Activated CD4-positive, alpha-beta T cell treated with anti-CD3 and anti-CD28 coated beads for 36 hours (primary cell): ENCODE measurements around the gene PDE4B. TPM values are rescaled to one million over a fixed set of nuclear protein-coding genes. Genes with fewer than 3 reads are reported as not detected.

ENCODE experiments used
- ATAC-seq: fragments of 200-7000 bp; cut with Tn5 transposase; one replicate; pipeline ENCODE4 v1.10.0; 2021; ENCODE audit warnings: mild to moderate bottlenecking, moderate library complexity
- CTCF ChIA-PET: fragments of 350-600 bp; sonication (Branson Sonifier 250); formaldehyde crosslinking; loops from one replicate; lab custom pipeline; 2021; ENCODE audit warnings: antibody characterized with exemption; lab: Charles Lee
- POLR2A ChIA-PET: fragments of 350-600 bp; sonication (Branson Sonifier 250); formaldehyde crosslinking; loops from one replicate; lab custom pipeline; 2021; ENCODE audit warnings: antibody characterized with exemption, inconsistent platforms; lab: Charles Lee
- DNase-seq: peaks from one replicate; pipeline ENCODE4 v3.0.0-alpha.2; 2020
- H3K27ac Mint-ChIP-seq: one replicate; pipeline ENCODE4 v1.8.0; 2021; ENCODE audit warnings: mixed read lengths
- H3K27me3 Mint-ChIP-seq: one replicate; pipeline ENCODE4 v1.8.0; 2021; ENCODE audit warnings: mixed read lengths
- H3K36me3 Mint-ChIP-seq: one replicate; pipeline ENCODE4 v1.8.0; 2021; ENCODE audit warnings: low read depth, mixed read lengths
- H3K4me1 Mint-ChIP-seq: one replicate; pipeline ENCODE4 v1.8.0; 2021; ENCODE audit warnings: mixed read lengths
- H3K4me3 Mint-ChIP-seq: one replicate; pipeline ENCODE4 v1.8.0; 2021; ENCODE audit warnings: mild to moderate bottlenecking, moderate library complexity, mixed read lengths
- H3K9me3 Mint-ChIP-seq: one replicate; pipeline ENCODE4 v1.8.0; 2021; ENCODE audit warnings: low read depth, mixed read lengths
- intact Hi-C, 2 experiments: fragments of 100-400 bp; cut with DNase I in 1 of 2; cut with micrococcal nuclease in 1 of 2; formaldehyde crosslinking; loops; one replicate each; pipeline versions ENCODE4 v1.14.2 to v1.15.1; 2022 to 2024; cut with DNase I, micrococcal nuclease
- total RNA-seq, 2 experiments: library from RNA; stranded (reverse); gene quantifications; one replicate each; pipeline ENCODE4 v1.2.3, GENCODE V29; 2021

The PDE4B gene
- total RNA-seq, 2 experiments from 2014 or later: 24.2 to 24.7 TPM

DNA sequence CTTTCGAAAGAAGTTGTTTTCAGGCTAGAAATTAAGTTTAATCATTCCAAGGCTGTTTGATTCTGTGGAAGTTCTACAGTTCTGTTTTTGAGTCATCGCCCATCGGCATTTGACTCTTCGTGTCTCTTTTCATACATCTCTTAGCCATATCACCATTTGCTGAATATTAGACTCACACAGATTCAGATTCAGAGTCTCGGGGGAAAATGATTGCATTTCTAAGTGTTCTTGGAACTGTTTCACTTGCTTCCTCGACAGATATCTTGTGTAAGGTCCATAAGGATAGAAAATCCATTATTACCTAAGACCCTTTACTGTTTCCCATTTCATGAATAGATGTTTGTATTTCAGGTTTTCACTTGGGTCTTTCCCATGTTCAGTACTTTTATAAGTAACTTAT, 504.3 kb downstream of the PDE4B start:
- Mint-ChIP-seq H3K9me3 (no peaks in the 10 kb centered on the region), H3K36me3 (no peaks in the 10 kb centered on the region), H3K27me3 (no peaks in the 10 kb centered on the region), H3K4me3 (no peak overlapping the region), H3K27ac (no peak overlapping the region), H3K4me1 (peaks cover 52% of the 10 kb centered on the region)
- DNase-seq (no peak), ATAC-seq (no peak)
- intact Hi-C loops: no loop called here
- ChIA-PET CTCF (interaction anchor here (1.1 to 1.3 kb wide), 2 partner anchors 35 to 149 kb away, joined by 4 to 5 read pairs; no protein-coding TSS in a partner anchor), POLR2A (no interaction called here)

DNA sequence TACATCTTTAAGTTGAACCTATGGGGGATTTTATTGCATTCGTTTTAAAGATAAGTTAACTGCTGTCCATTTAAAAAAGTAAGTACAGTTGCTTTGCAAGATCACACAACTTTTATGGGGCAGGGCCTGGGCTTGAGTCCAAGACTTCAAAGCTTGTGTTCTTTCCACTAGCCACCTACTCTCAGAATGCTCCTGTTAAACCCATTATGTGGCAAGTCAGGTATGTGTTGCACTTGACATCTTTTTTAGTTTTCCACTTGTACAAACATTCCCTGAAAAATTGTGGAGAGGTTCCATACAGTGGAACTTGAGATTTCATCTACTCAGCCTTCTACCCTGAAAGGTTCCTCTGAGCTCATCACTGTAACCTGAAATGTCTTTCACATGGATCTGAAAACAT, 505.8 kb downstream of the PDE4B start:
- no peak overlapping the region for H3K4me3 Mint-ChIP-seq

DNA sequence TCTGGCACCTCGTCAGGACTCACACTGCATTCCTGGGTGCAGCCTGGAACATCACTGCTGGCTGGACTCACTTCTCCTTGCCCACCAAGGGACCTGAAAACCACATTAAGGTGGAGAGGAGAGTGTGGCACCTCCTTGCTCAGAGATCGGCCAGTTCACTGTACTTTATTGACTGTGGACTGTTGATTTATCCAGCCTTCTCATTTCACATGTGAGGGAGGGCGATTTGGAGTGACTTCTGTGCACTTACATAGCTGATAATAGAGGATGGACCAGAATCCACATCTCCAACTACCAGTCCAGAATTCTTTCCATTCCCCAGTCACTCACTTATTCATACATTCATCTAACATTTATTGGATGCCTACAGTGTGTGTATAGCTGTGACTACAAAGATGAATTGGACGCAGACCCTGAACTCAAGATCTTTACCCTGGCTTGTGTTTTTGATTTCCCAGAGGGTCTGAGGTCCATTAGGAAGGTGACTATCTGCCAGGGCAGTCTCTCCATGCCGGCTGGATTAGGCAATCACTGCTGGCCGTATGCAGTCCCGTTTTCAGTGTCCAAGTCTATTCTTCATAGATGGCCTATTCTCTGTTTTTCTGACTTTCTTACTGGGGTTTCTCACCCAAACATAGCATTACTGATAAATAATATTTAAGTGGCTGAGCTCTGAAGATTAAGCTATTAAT, 507.7 kb downstream of the PDE4B start:
- Mint-ChIP-seq H3K9me3 (no peaks in the 10 kb centered on the region), H3K4me1 (peaks cover 54% of the 10 kb centered on the region)

More for the DNA sequence above, 505.8 kb downstream of the PDE4B start:
- CTCF ChIA-PET: interaction anchor here (0.9 to 1.9 kb wide), 7 partner anchors 10 to 52 kb away, joined by 3 to 4 read pairs (median 4); no protein-coding TSS in a partner anchor
- DNase-seq (no peak), ATAC-seq (no peak)
- no peaks in the 10 kb centered on the region for H3K27me3 Mint-ChIP-seq
- H3K27ac Mint-ChIP-seq: no peak overlapping the region
- POLR2A ChIA-PET: no interaction called here
- intact Hi-C loops: no loop called here
- H3K9me3 Mint-ChIP-seq: no peaks in the 10 kb centered on the region
- no peaks in the 10 kb centered on the region for H3K36me3 Mint-ChIP-seq
- H3K4me1 Mint-ChIP-seq: peaks cover 64% of the 10 kb centered on the region

GRCh38 chr1:66300972-66301451, 508.3 kb downstream of the PDE4B start:
- ATAC-seq (peak; percentile 96), DNase-seq (peak; percentile 43)
- Mint-ChIP-seq H3K27ac (peak overlapping the region; percentile 60), H3K4me3 (peak overlapping the region; percentile 26), H3K36me3 (no peaks in the 10 kb centered on the region), H3K9me3 (no peaks in the 10 kb centered on the region), H3K27me3 (no peaks in the 10 kb centered on the region), H3K4me1 (peaks cover 48% of the 10 kb centered on the region)
- intact Hi-C loops: loop anchor here (1.0 to 2.0 kb wide), 7 partner anchors 19 to 73 kb away; no protein-coding TSS in a partner anchor
- CTCF ChIA-PET: interaction anchor here (0.7 to 2.5 kb wide), 11 partner anchors 10 to 869 kb away, joined by 3 to 10 read pairs (median 3); no protein-coding TSS in a partner anchor
- POLR2A ChIA-PET: interaction anchor here (0.7 to 0.8 kb wide), 3 partner anchors 70 to 73 kb away, joined by 3 to 4 read pairs (median 3); no protein-coding TSS in a partner anchor

More for the DNA sequence above, 507.7 kb downstream of the PDE4B start:
- no peak for ATAC-seq
- ChIA-PET POLR2A (interaction anchor here (0.7 to 0.8 kb wide), 3 partner anchors 70 to 74 kb away, joined by 3 to 4 read pairs (median 3); no protein-coding TSS in a partner anchor), CTCF (interaction anchor here (0.6 to 2.5 kb wide), 12 partner anchors 9 to 870 kb away, joined by 3 to 10 read pairs (median 4); no protein-coding TSS in a partner anchor)
- intact Hi-C loops: loop anchor here in 1 of 2 experiments (2.0 kb wide), 1 partner anchor 42 kb away; no protein-coding TSS in a partner anchor
- no peaks in the 10 kb centered on the region for H3K27me3 Mint-ChIP-seq
- H3K4me3 Mint-ChIP-seq: no peak overlapping the region
- no peaks in the 10 kb centered on the region for H3K36me3 Mint-ChIP-seq
- H3K27ac Mint-ChIP-seq: peak overlapping the region; percentile 60
- DNase-seq: no peak

- H3K4me3 Mint-ChIP-seq: no peak overlapping the region
- CTCF ChIA-PET: interaction anchor here (1.0 to 2.5 kb wide), 7 partner anchors 12 to 143 kb away, joined by 3 to 10 read pairs (median 4); no protein-coding TSS in a partner anchor
- intact Hi-C loops: no loop called here
Observed at GRCh38 chr1:66302184-66302742, 509.6 kb downstream of the PDE4B start.

DNA sequence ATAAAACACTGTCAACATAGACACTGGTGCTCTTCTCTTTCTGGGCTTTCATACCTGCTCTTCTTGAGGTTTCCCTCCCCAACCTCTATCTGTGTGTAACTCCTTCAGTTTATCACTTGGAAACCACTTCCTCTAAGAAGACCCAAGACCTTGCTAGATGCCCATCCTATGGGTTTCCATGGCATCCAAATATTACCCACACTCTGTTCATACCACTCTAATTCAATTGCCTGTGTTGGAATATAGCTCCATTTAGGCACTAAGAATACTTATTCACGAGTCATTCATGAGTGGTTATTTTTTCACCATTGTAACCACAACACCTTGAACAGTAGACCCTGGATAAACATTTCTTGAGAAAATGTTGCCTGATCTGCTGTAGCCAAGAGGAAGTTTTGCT, 510.1 kb downstream of the PDE4B start:
- DNase-seq (no peak), ATAC-seq (no peak)
- intact Hi-C loops: no loop called here
- Mint-ChIP-seq H3K36me3 (no peaks in the 10 kb centered on the region), H3K27me3 (no peaks in the 10 kb centered on the region), H3K9me3 (no peaks in the 10 kb centered on the region), H3K4me1 (peaks cover 40% of the 10 kb centered on the region), H3K27ac (no peak overlapping the region), H3K4me3 (no peak overlapping the region)
- ChIA-PET CTCF (interaction anchor here (0.8 to 2.5 kb wide), 6 partner anchors 13 to 142 kb away, joined by 3 to 9 read pairs (median 4); no protein-coding TSS in a partner anchor), POLR2A (interaction anchor here (0.6 kb wide), 1 partner anchor 27 kb away, joined by 3 read pairs; no protein-coding TSS in a partner anchor)

More at GRCh38 chr1:66302184-66302742, 509.6 kb downstream of the PDE4B start:
- no peak for ATAC-seq
- Mint-ChIP-seq H3K27me3 (no peaks in the 10 kb centered on the region), H3K9me3 (no peaks in the 10 kb centered on the region), H3K36me3 (no peaks in the 10 kb centered on the region), H3K27ac (no peak overlapping the region), H3K4me1 (peaks cover 40% of the 10 kb centered on the region)
- DNase-seq: no peak
- POLR2A ChIA-PET: no interaction called here

DNA sequence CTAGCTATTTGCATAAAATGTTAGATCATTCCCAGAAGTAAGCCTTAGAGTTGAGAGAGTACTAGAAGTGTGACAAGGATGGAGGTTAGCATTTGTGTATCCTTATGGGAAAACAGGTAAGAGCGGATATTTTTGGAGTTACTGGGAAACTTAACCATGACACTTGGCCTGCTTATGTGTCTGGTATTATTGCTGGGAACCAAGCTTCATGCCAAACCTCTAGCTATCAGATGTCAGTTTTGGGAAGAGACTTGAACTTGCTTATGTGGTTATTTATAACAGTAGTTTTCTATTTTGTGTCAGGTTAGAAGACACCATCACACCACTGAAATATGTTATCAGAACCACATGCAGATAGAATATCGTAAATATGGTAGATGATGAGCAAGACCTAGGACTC, 511.0 kb downstream of the PDE4B start:
- Mint-ChIP-seq H3K27me3 (no peaks in the 10 kb centered on the region), H3K4me3 (no peak overlapping the region), H3K27ac (no peak overlapping the region), H3K9me3 (no peaks in the 10 kb centered on the region), H3K4me1 (peaks cover 33% of the 10 kb centered on the region), H3K36me3 (no peaks in the 10 kb centered on the region)
- DNase-seq (no peak), ATAC-seq (no peak)
- ChIA-PET POLR2A (interaction anchor here (0.6 kb wide), 1 partner anchor 28 kb away, joined by 3 read pairs; no protein-coding TSS in a partner anchor), CTCF (interaction anchor here (1.0 to 1.3 kb wide), 5 partner anchors 9 to 141 kb away, joined by 3 to 5 read pairs (median 4); no protein-coding TSS in a partner anchor)
- intact Hi-C loops: no loop called here

DNA sequence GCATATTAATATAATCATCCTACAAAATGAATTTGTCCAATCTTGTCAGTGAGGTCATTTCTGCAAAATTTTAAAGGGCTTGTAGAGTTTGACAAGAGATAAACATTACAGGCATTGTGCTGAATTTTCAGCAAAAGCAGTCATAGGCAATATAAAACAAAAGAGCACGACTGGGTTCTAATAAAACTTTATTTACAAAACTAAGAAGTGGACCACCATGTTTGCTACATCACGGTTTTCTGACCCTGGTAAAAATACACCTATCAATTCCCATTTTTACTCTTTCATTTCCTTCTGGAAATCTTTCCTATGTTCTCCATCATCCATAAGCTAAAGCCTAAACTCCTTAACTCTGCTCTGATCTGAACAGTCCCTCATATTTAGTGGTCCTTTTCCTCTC, 511.4 kb downstream of the PDE4B start:
- H3K27ac Mint-ChIP-seq: no peak overlapping the region
- intact Hi-C loops: no loop called here
- H3K4me1 Mint-ChIP-seq: peaks cover 31% of the 10 kb centered on the region
- no peaks in the 10 kb centered on the region for H3K9me3 Mint-ChIP-seq
- H3K27me3 Mint-ChIP-seq: no peaks in the 10 kb centered on the region
- no peaks in the 10 kb centered on the region for H3K36me3 Mint-ChIP-seq
- CTCF ChIA-PET: interaction anchor here (0.6 to 1.0 kb wide), 3 partner anchors 9 to 49 kb away, joined by 3 to 4 read pairs (median 3); no protein-coding TSS in a partner anchor
- no peak for ATAC-seq
- POLR2A ChIA-PET: no interaction called here
- no peak overlapping the region for H3K4me3 Mint-ChIP-seq
- no peak for DNase-seq

DNA sequence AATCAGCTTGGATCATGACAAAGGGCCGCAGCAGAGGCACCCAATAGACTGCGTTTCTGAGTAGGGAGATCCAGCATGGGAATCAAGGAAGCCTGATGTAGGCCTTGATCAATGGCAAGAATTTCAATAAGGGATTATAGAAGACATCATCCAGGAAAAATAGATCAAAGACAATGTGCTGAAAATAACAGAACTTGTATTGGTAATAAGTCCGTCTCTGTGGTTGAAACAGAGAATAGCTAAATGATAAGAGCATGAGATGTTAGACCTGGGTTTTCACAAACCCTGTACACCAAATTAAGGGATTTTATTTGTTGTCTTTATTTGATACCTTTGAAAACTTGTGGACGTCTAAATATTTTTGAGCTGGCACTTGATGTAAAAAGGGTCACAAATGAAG, 513.2 kb downstream of the PDE4B start:
- peaks cover 21% of the 10 kb centered on the region for H3K4me1 Mint-ChIP-seq
- DNase-seq: no peak
- no peaks in the 10 kb centered on the region for H3K36me3 Mint-ChIP-seq
- POLR2A ChIA-PET: no interaction called here
- ATAC-seq: no peak
- no peak overlapping the region for H3K4me3 Mint-ChIP-seq
- H3K9me3 Mint-ChIP-seq: no peaks in the 10 kb centered on the region
- H3K27me3 Mint-ChIP-seq: no peaks in the 10 kb centered on the region
- H3K27ac Mint-ChIP-seq: no peak overlapping the region
- intact Hi-C loops: no loop called here
- CTCF ChIA-PET: interaction anchor here (1.0 to 1.5 kb wide), 4 partner anchors 11 to 137 kb away, joined by 3 to 4 read pairs (median 3); no protein-coding TSS in a partner anchor

DNA sequence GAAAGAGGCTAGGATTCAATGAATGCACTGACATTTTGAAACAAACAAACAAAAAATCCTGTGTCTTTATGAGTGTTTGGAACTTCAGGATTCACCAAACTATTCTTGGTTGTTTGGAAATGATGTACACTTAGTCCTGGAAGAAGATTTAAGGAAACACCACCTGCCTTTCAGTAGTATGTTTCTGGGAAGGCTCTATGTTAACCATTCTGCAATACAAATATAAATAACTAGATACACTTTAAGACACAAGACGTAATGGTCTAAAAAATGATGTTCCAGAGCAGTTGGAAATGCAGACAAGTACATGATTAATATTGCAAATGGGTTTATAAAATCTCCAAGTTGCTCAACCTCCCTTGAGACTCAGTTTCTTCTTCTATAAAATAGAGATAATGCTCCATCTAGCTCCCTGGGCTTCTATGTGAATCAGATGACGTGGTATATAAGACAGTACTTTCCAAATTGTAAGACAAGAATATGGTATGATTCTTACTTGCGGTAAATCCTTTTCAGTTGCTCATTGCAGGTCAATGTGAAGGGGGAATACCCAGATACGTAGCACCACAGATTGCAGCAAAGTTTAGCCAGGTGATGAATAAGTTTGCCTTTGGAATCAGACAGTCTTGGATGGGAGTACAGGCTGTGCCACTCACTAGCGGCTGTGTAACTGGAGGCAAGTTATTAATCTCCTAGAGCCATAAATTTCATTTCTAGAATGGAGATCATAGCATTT, 516.5 kb downstream of the PDE4B start:
- no peak for DNase-seq
- Mint-ChIP-seq H3K4me1 (no peaks in the 10 kb centered on the region), H3K9me3 (no peaks in the 10 kb centered on the region), H3K4me3 (no peak overlapping the region), H3K27me3 (no peaks in the 10 kb centered on the region), H3K36me3 (no peaks in the 10 kb centered on the region), H3K27ac (no peak overlapping the region)
- no peak for ATAC-seq
- intact Hi-C loops: no loop called here
- ChIA-PET CTCF (no interaction called here), POLR2A (no interaction called here)
